Right lobe of liver (tissue), 6 donors: ENCODE data around the gene TK1. TPM values are rescaled to one million over a fixed set of nuclear protein-coding genes. Genes with fewer than 3 reads are reported as not detected.

Experiments used
- ATAC-seq, 4 donors: fragments of 200-7000 bp; cut with Tn5 transposase; one replicate each; pipeline ENCODE4 v1.9.1; 2020; ENCODE audit warnings: mild to moderate bottlenecking in 4 of 4, moderate library complexity in 4 of 4
- DNase-seq, 3 donors: peaks; one replicate each; pipeline ENCODE4 v3.0.0-alpha.2; 2020
- H3K27ac ChIP-seq, 3 donors: fragments of 200-600 bp; one replicate each; pipeline ENCODE4 v1.8.0; 2022
- H3K27me3 ChIP-seq, 2 donors: fragments of 200-600 bp; one replicate each; pipeline ENCODE4 v1.8.0; 2022
- H3K36me3 ChIP-seq, 4 donors: fragments of 200-600 bp; sonication (generic) in 1 of 4; one replicate each; pipeline versions ENCODE4 v1.5.1 to v1.8.0; 2017 to 2022; ENCODE audit warnings: control low read depth in 1 of 4
- H3K4me1 ChIP-seq, 4 donors: fragments of 200-600 bp; sonication (generic) in 1 of 4; one replicate each; pipeline versions ENCODE4 v1.5.1 to v1.8.0; 2017 to 2022; ENCODE audit warnings: control low read depth in 1 of 4
- H3K4me3 ChIP-seq, 3 donors: fragments of 200-600 bp; one replicate each; pipeline ENCODE4 v1.8.0; 2022
- H3K9me3 ChIP-seq, 4 donors: fragments of 200-600 bp; sonication (generic) in 1 of 4; one replicate each; pipeline versions ENCODE4 v1.5.1 to v1.8.0; 2017 to 2022; ENCODE audit warnings: control low read depth in 1 of 4
- CTCF ChIP-seq, 4 donors: fragments of 200-600 bp in 3 of 4; fragments of 450-650 bp in 1 of 4; IDR thresholded peaks; one replicate each; pipeline versions ENCODE4 v1.5.1 to v1.8.0; 2016 to 2022; ENCODE audit warnings: antibody characterized with exemption in 4 of 4, mild to moderate bottlenecking in 2 of 4
- POLR2A ChIP-seq: fragments of 450-650 bp; IDR thresholded peaks from one replicate; pipeline ENCODE4 v1.6.1; 2017; ENCODE audit warnings: antibody characterized with exemption, mild to moderate bottlenecking
- WGBS: methylation state at CpG from one replicate; pipeline ENCODE4 v1.1.6; 2018; ENCODE audit warnings: low coverage, low lambda C conversion rate; ENCODE audit not compliant: insufficient coverage; ENCODE audit errors: missing lambda C conversion rate; 5-methylcytosine and 5-hydroxymethylcytosine counted together
- intact Hi-C, 2 donors: fragments of 100-400 bp; cut with DNase I; formaldehyde crosslinking; loops; one replicate each; pipeline versions ENCODE4 v1.11.2 to v1.14.1; 2022
- small RNA-seq, 2 experiments: library from RNA; depleted of rRNA; stranded (forward); fragments of <200 nt; gene quantifications; one replicate each; pipeline ENCODE3, GENCODE V24; 2016
- total RNA-seq, 6 experiments: library from RNA; depleted of rRNA in 2 of 6; stranded (reverse); fragments of >200 nt in 2 of 6; fragmentation: NEBNext Ultra II Directional in 3 of 6; extraction: Animal tissue kit (Norgen Biotek cat#: 25700) in 3 of 6; gene quantifications; one replicate each; pipeline versions ENCODE4 v1.1.0 to v1.2.4, GENCODE V29; 2016 to 2023
- donor health status: DM: no; HTN: yes; CAD: no.
- donor health status: DM: no; HTN: no; CAD: no.
- donor health status: DM: no; HTN: no; CAD: no.
- donor health status: DM: no; HTN: yes; CAD: no.
- donor health status: DM: no; HTN: yes; CAD: no.

TK1 gene
- total RNA-seq, 6 experiments from 2014 or later, result 2.1 to 8.3 (median 4.7) TPM

GRCh38 chr17:78124836-78125137 is 62.1 kb downstream of the TK1 start:
- intact Hi-C loops, result no loop called here
- Histone ChIP-seq H3K4me3 (no peak overlapping the region), H3K27me3 (no peaks in the 10 kb centered on the region), H3K36me3 (no peaks in the 10 kb centered on the region), H3K9me3 (no peaks in the 10 kb centered on the region), H3K27ac (no peak overlapping the region), H3K4me1 (peaks cover 0 to 25% (median 2%) of the 10 kb centered on the region in 4 donors)
- no peak for DNase-seq
- no CpG with 5 or more reads among the region's 12 CpGs for WGBS
- ATAC-seq, result no peak
- no peak for TF ChIP-seq CTCF (IDR thresholded peaks at IDR 0.05)
- no peak for TF ChIP-seq POLR2A

Small RNA genes lying within 50 kb of the gene (small RNA-seq; reads per million reads assigned to genes)
- 0 reads per million in 2 experiments for gene AC087645.1

Other genes starting within 250 kb of the TK1 start
- gene TNRC6C, start 228.3 kb downstream of the TK1 start, total RNA-seq, result 10 to 100 TPM in 1 of 6 experiments, 1 to 10 TPM in 5; 1.9 to 10.6 (median 7.7) TPM
- gene TMC6, start 58.3 kb downstream of the TK1 start, total RNA-seq, result 10 to 100 TPM; 10.9 to 24.7 (median 15.7) TPM
- 1 to 10 TPM; 2.4 to 7.2 (median 4.8) TPM for gene TMC8, start 56.3 kb downstream of the TK1 start, total RNA-seq
- not detected for gene C17orf99, start 40.7 kb downstream of the TK1 start, total RNA-seq
- 10 to 100 TPM; 43.3 to 55.8 (median 50.4) TPM for gene SYNGR2, start 18.5 kb downstream of the TK1 start, total RNA-seq
- gene AFMID, start 310 bp upstream of the TK1 start, total RNA-seq, result 100 to 1,000 TPM in 5 of 6 experiments, 10 to 100 TPM in 1; 96.6 to 156 (median 142) TPM
- gene BIRC5, start 27.2 kb upstream of the TK1 start, total RNA-seq, result 1 to 10 TPM in 4 of 6 experiments, under 1 TPM in 2; 0.57 to 2.0 (median 1.4) TPM
- not detected for gene TMEM235, start 44.6 kb upstream of the TK1 start, total RNA-seq
- gene SOCS3, start 173.0 kb upstream of the TK1 start, total RNA-seq, result 10 to 100 TPM in 4 of 6 experiments, 1 to 10 TPM in 2; 1.2 to 87.3 (median 24.1) TPM
- 10 to 100 TPM in 5 of 6 experiments, 1 to 10 TPM in 1; 8.8 to 17.5 (median 13.4) TPM for gene PGS1, start 191.6 kb upstream of the TK1 start, total RNA-seq